H1 (cell line): ENCODE data around the gene CCL24. TPM values are rescaled to one million over a fixed set of nuclear protein-coding genes. Genes with fewer than 3 reads are reported as not detected.

Experiments
- polyA plus RNA-seq, 7 experiments: library from polyadenylated mRNA; depleted of rRNA in 3 of 7; stranded (reverse) in 5 of 7; unstranded in 2 of 7; fragments of >200 nt in 5 of 7; fragments of 200-250 nt in 2 of 7; gene quantifications; 1 replicate in 5 of 7; 2 replicates in 1 of 7; 4 replicates in 1 of 7; pipeline versions ENCODE4 v1.2.1 to v1.2.3, GENCODE V29; 2011 to 2013; ENCODE audit warnings: missing spikeins in 2 of 7, mixed read lengths in 2 of 7
- total RNA-seq: library from RNA; stranded (reverse); fragmentation: NEBNext Ultra II Directional; extraction: Animal tissue kit (Norgen Biotek cat#: 25700); gene quantifications from 2 replicates; pipeline ENCODE4 v1.2.1, GENCODE V29; 2021
- TF ChIP-seq, protein P1 (sequence below): IDR thresholded peaks from 2 replicates; pipeline ENCODE4 v1.6.1; 2011; ENCODE audit warnings: low read length, improper control_type of control experiment

The CCL24 gene
- total and polyA plus RNA-seq, 2 of the 8 experiments (the other 6 are each of a cell fraction or from before 2014, with no cell fraction given): not detected

DNA sequence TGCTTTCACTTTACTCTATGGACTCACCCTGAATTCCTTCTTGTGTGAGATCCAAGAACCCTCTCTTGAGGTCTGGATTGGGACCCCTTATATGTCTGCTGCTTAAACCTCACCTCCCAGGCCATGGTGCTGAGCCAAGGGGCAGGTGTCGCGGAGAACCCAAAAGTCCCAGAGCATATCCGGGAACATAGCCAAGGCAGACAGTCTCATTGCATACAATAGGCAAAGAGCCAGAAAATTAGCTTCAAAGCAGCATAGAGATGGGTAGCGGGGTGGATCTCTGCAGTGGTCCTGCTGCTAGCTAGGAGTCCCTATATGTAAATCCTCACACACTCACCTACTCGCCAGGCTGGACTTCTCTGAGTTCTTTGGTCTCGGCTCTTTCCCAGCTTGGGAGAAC, 5.5 kb downstream of the CCL24 start (continued):
- TF ChIP-seq, protein P1, sequence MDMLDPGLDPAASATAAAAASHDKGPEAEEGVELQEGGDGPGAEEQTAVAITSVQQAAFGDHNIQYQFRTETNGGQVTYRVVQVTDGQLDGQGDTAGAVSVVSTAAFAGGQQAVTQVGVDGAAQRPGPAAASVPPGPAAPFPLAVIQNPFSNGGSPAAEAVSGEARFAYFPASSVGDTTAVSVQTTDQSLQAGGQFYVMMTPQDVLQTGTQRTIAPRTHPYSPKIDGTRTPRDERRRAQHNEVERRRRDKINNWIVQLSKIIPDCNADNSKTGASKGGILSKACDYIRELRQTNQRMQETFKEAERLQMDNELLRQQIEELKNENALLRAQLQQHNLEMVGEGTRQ: no peak
